ENCODE results near the gene TBL1X.

GRCh38 chrX:9466736-9467135, 1.9 kb downstream of the TBL1X start:
- TF ChIP-seq CTCF (IDR thresholded peaks at IDR 0.05) (no peak), POLR2A (IDR thresholded peaks at IDR 0.05) (no peak)
